Panc1 (cell line): Measurements from ENCODE around the gene PRKCZ. TPM values are rescaled to one million over a fixed set of nuclear protein-coding genes. Genes with fewer than 3 reads are reported as not detected.

Experiments
- ATAC-seq: fragments of 200-7000 bp; cut with Tn5 transposase; 2 replicates; pipeline ENCODE4 v1.9.1; 2020; ENCODE audit warnings: mild to moderate bottlenecking, moderate library complexity
- BruUV-seq: library from RNA; stranded (reverse); fragments of 400-500 nt; replicated peaks from 2 replicates; lab custom pipeline; 2021; lab: Mats Ljungman, UMichigan
- CTCF ChIA-PET: fragments of 300-600 bp; sonication (Branson Sonifier 250); formaldehyde crosslinking; loops from one replicate; lab custom pipeline; 2022; ENCODE audit warnings: antibody characterized with exemption; lab: Charles Lee
- POLR2A ChIA-PET: fragments of 300-600 bp; sonication (Branson Sonifier 250); formaldehyde crosslinking; loops from one replicate; lab custom pipeline; 2022; ENCODE audit warnings: antibody characterized with exemption; lab: Charles Lee
- DNase-seq: peaks from one replicate; pipeline ENCODE4 v3.0.0-alpha.2; 2010; ENCODE audit warnings: low read depth, low spot score
- H3K27ac ChIP-seq: 2 replicates; pipeline ENCODE4 v1.5.1; 2011; ENCODE audit warnings: mild to moderate bottlenecking, low read length, inconsistent platforms
- H3K27me3 ChIP-seq: fragments of 200-500 bp; sonication (Bioruptor generic); 2 replicates; pipeline ENCODE4 v1.6.0; 2014; ENCODE audit warnings: low read length, inconsistent platforms; ENCODE audit not compliant: control insufficient read depth, insufficient read depth
- H3K36me3 ChIP-seq: fragments of 200-500 bp; sonication (Bioruptor generic); 2 replicates; pipeline ENCODE4 v1.5.1; 2014; ENCODE audit warnings: inconsistent platforms, mild to moderate bottlenecking, low read length, moderate library complexity; ENCODE audit not compliant: control insufficient read depth, insufficient read depth
- H3K4me1 ChIP-seq: 2 replicates; pipeline ENCODE4 v1.5.1; 2011; ENCODE audit warnings: inconsistent platforms, mild to moderate bottlenecking, low read length, moderate library complexity; ENCODE audit not compliant: control insufficient read depth, insufficient read depth
- H3K4me3 ChIP-seq, 2 experiments: 2 replicates each; pipeline ENCODE4 v1.5.1; 2011 to 2012; ENCODE audit warnings: low read depth in 2 of 2, low read length in 2 of 2, mild to moderate bottlenecking in 2 of 2, inconsistent platforms in 1 of 2, moderate library complexity in 1 of 2
- H3K9me3 ChIP-seq: fragments of 200-500 bp; sonication (Bioruptor generic); 2 replicates; pipeline ENCODE4 v1.5.1; 2014; ENCODE audit warnings: low read depth, mild to moderate bottlenecking, inconsistent platforms, low read length, moderate library complexity; ENCODE audit not compliant: control insufficient read depth, insufficient read depth
- POLR2AphosphoS5 ChIP-seq: IDR thresholded peaks from 2 replicates; pipeline ENCODE4 v1.6.1; 2012; ENCODE audit warnings: mild to moderate bottlenecking, low read depth, low read length, moderate library complexity
- REST ChIP-seq, 2 experiments: IDR thresholded peaks; 2 replicates each; pipeline ENCODE4 v1.6.1; 2011 to 2012; ENCODE audit warnings: low read depth in 2 of 2, control low read depth in 1 of 2, low read length in 1 of 2, mild to moderate bottlenecking in 1 of 2, moderate library complexity in 1 of 2; ENCODE audit not compliant: insufficient read depth in 1 of 2
- SIN3A ChIP-seq: IDR thresholded peaks from 2 replicates; pipeline ENCODE4 v1.6.1; 2012; ENCODE audit warnings: low read depth, mild to moderate bottlenecking, low read length, moderate library complexity, borderline replicate concordance; ENCODE audit not compliant: insufficient read depth
- TCF7L2 ChIP-seq: IDR thresholded peaks from 2 replicates; pipeline ENCODE4 v1.6.1; 2011; ENCODE audit warnings: mild to moderate bottlenecking, low read depth, low read length, inconsistent platforms
- in situ Hi-C: cut with HindIII; loops from 2 replicates; pipeline ENCODE4 v1.10.0; 2016; ENCODE audit warnings: low sequenced_read_pairs, low pct_unique_long_range_greater_than_20kb
- intact Hi-C: fragments of 100-400 bp; cut with micrococcal nuclease; formaldehyde crosslinking; loops from one replicate; pipeline ENCODE4 v1.10.0; 2022; ENCODE audit not compliant: unreplicated experiment
- total RNA-seq: library from RNA; stranded (reverse); gene quantifications from one replicate; pipeline ENCODE4 v1.2.1, GENCODE V29; 2021; ENCODE audit not compliant: unreplicated experiment
- TF ChIP-seq, protein P1 (sequence below): fragments of 450-650 bp; IDR thresholded peaks from 2 replicates; pipeline ENCODE4 v1.5.1; 2017; ENCODE audit warnings: mild to moderate bottlenecking

PRKCZ gene
- total RNA-seq, 1 experiment from 2014 or later = 26.7 TPM

DNA sequence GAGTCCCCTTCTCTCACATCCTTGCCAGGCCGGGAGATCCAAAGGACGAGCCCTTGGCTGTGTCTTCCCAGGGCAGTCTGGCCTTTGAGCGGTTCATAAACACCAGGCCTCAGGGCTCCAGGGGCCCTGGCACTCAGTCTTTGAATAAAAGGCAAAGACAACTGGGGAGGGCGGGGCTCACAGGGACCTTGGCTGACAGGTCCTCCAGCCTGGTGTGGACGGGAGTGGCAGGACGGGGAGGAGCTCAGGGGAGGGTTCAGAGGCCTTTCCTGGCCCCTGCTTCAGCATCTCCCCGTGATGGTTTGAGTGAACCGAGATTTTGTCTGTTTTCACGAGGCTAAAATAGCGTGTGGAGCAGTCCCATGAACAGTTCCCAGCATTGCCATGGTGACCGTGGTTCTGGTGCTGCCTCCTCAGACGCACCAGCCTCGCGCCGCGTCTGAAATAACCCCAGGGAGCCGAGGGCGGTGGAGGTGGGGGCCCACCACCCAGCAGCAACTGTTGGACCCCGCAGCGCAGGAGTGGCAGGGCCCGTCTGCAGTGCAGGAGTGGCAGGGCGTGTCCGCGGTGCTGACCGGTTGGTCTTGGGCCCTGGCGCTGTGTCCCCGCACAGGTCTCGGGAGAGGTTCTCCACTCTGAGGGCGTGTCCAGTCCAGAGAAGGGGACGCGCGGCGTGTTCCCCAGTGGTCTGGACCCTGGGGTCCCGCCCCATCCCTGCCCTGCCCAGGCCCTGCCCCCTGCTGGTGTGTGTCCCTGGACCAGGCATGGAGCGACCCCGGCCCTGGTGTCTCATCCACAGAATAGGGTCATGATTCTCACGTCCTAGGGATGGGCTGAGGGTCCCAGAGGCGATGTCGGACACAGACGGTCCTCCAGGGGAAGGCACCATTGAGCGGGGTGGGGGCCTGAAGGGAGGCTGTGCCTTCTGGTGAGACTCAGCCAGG, 7.1 kb upstream of the PRKCZ start:
- Histone ChIP-seq H3K9me3 (no peaks in the 10 kb centered on the region), H3K36me3 (no peaks in the 10 kb centered on the region), H3K27ac (no peak overlapping the region), H3K4me3 (no peak overlapping the region), H3K27me3 (no peaks in the 10 kb centered on the region), H3K4me1 (no peaks in the 10 kb centered on the region)
- TF ChIP-seq SIN3A = no peak
- intact Hi-C loops (no loop called here), in situ Hi-C loops (no loop called here)
- no peak for DNase-seq
- POLR2A ChIA-PET = no interaction called here
- BruUV-seq = no TSS peak
- CTCF ChIA-PET = interaction anchor here (0.8 to 1.0 kb wide), 2 partner anchors 19 to 22 kb away, joined by 3 to 7 read pairs; no protein-coding TSS in a partner anchor
- ATAC-seq = peak; percentile 19; the same call in 1 of the 2 replicates

DNA sequence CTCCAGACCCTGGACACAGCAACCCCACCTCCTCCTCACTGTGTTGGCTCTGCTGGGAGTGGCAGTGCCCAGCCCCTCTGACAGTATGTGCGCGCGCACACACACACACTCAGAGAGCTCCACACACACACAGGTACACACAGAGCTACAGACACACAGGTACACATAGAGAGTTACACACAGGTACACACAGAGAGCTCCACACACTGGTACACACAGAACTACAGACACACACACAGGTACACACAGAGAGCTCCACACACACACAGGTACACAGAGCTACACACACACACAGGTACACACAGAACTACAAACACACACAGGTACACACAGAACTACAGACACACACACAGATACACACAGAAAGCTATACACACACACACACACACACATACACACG, 6.3 kb upstream of the PRKCZ start:
- ATAC-seq (no peak), DNase-seq (no peak)
- POLR2A ChIA-PET = no interaction called here

More for the DNA sequence above, 6.3 kb upstream of the PRKCZ start:
- H3K27me3 ChIP-seq = no peaks in the 10 kb centered on the region
- no peaks in the 10 kb centered on the region for H3K9me3 ChIP-seq
- no peak overlapping the region for H3K27ac ChIP-seq
- intact Hi-C loops = loop anchor here (2.0 kb wide), 1 partner anchor 83 kb away; no protein-coding TSS in a partner anchor
- H3K36me3 ChIP-seq = no peaks in the 10 kb centered on the region
- no TSS peak for BruUV-seq
- CTCF ChIA-PET = interaction anchor here (0.8 to 1.4 kb wide), 6 partner anchors 20 to 115 kb away, joined by 3 to 7 read pairs (median 3); no protein-coding TSS in a partner anchor
- in situ Hi-C loops = no loop called here
- H3K4me1 ChIP-seq = no peaks in the 10 kb centered on the region
- no peak overlapping the region for H3K4me3 ChIP-seq
- no peak for TF ChIP-seq TCF7L2
- TF ChIP-seq, protein P1, sequence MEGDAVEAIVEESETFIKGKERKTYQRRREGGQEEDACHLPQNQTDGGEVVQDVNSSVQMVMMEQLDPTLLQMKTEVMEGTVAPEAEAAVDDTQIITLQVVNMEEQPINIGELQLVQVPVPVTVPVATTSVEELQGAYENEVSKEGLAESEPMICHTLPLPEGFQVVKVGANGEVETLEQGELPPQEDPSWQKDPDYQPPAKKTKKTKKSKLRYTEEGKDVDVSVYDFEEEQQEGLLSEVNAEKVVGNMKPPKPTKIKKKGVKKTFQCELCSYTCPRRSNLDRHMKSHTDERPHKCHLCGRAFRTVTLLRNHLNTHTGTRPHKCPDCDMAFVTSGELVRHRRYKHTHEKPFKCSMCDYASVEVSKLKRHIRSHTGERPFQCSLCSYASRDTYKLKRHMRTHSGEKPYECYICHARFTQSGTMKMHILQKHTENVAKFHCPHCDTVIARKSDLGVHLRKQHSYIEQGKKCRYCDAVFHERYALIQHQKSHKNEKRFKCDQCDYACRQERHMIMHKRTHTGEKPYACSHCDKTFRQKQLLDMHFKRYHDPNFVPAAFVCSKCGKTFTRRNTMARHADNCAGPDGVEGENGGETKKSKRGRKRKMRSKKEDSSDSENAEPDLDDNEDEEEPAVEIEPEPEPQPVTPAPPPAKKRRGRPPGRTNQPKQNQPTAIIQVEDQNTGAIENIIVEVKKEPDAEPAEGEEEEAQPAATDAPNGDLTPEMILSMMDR = no peak
- TF ChIP-seq SIN3A = no peak
- TF ChIP-seq POLR2AphosphoS5 = no peak
- TF ChIP-seq REST (IDR thresholded peaks at IDR 0.05; ENCODE audit: insufficient read depth in 1 of 2, low read depth in 2 of 2, low read length in 1 of 2) = no peak
